ENCODE measurements around the gene SNCAIP.
"Not testable (repeated sequence)": the region's sequence is repeated elsewhere in the genome, so short reads cannot be mapped to it uniquely, and the experiment has no call there.

Gene SNCAIP

GRCh38 chr5:122314036-122314435, 2.0 kb downstream of the SNCAIP start:
- DNase-seq (ENCODE audit: low spot score), result no peak

GRCh38 chr5:122315521-122315920, 3.5 kb downstream of the SNCAIP start:
- DNase-seq (ENCODE audit: low spot score), result no peak

- DNase-seq (ENCODE audit: low spot score), result no peak
Measured at GRCh38 chr5:122316656-122317055, 4.6 kb downstream of the SNCAIP start.

- DNase-seq (ENCODE audit: low spot score), result no peak
Measured at GRCh38 chr5:122319897-122320296, 7.9 kb downstream of the SNCAIP start.

GRCh38 chr5:122321921-122322320, 9.9 kb downstream of the SNCAIP start:
- no peak for DNase-seq (ENCODE audit: low spot score)

GRCh38 chr5:122322801-122323548, 10.9 kb downstream of the SNCAIP start:
- no peak for DNase-seq (ENCODE audit: low spot score)

GRCh38 chr5:122323738-122324137, 11.7 kb downstream of the SNCAIP start:
- DNase-seq (ENCODE audit: low spot score), result no peak

- DNase-seq (ENCODE audit: low spot score), result no peak
Measured at GRCh38 chr5:122327110-122327509, 15.1 kb downstream of the SNCAIP start.

- DNase-seq (ENCODE audit: low spot score), result no peak
Measured at GRCh38 chr5:122330881-122331280, 18.8 kb downstream of the SNCAIP start.

- no peak for DNase-seq (ENCODE audit: low spot score)
Measured at GRCh38 chr5:122332599-122333555, 20.8 kb downstream of the SNCAIP start.

GRCh38 chr5:122333564-122333963, 21.5 kb downstream of the SNCAIP start:
- DNase-seq (ENCODE audit: low spot score), result no peak

GRCh38 chr5:122339591-122339990, 27.6 kb downstream of the SNCAIP start:
- no peak for DNase-seq (ENCODE audit: low spot score)

GRCh38 chr5:122341087-122341486, 29.1 kb downstream of the SNCAIP start:
- DNase-seq (ENCODE audit: low spot score), result no peak

- no peak for DNase-seq (ENCODE audit: low spot score)
Measured at GRCh38 chr5:122342256-122342655, 30.2 kb downstream of the SNCAIP start.

GRCh38 chr5:122346897-122347581, 35.0 kb downstream of the SNCAIP start:
- no peak for DNase-seq (ENCODE audit: low spot score)

- DNase-seq (ENCODE audit: low spot score), result no peak
Measured at GRCh38 chr5:122350496-122350895, 38.5 kb downstream of the SNCAIP start.

GRCh38 chr5:122351416-122352157, 39.5 kb downstream of the SNCAIP start:
- DNase-seq (ENCODE audit: low spot score), result no peak

GRCh38 chr5:122352331-122352730, 40.3 kb downstream of the SNCAIP start:
- no peak for DNase-seq (ENCODE audit: low spot score)

- DNase-seq (ENCODE audit: low spot score), result not testable (repeated sequence)
Measured at GRCh38 chr5:122353361-122353760, 41.3 kb downstream of the SNCAIP start.

GRCh38 chr5:122354293-122354692, 42.3 kb downstream of the SNCAIP start:
- DNase-seq (ENCODE audit: low spot score), result no peak

- DNase-seq (ENCODE audit: low spot score), result no peak
Measured at GRCh38 chr5:122355324-122355723, 43.3 kb downstream of the SNCAIP start.

GRCh38 chr5:122356855-122357254, 44.8 kb downstream of the SNCAIP start:
- no peak for DNase-seq (ENCODE audit: low spot score)
